ENCODE measurements around the gene ST7L. TPM values are rescaled to one million over a fixed set of nuclear protein-coding genes. Genes with fewer than 3 reads are reported as not detected.

The ST7L gene
- total and polyA plus RNA-seq, 3 donors from 2014 or later, result 59.1 to 125 (median 97.2) TPM

GRCh38 chr1:112504001-112504660, 114.8 kb downstream of the ST7L start:
- WGBS, 2 donors, result 56 to 57% methylated on average over 11 of the region's 11 CpGs
- intact Hi-C loops (cut with DNase I; ENCODE audit: low total_unique reads), result loop anchor here (5.0 kb wide), 2 partner anchors 113 to 203 kb away; partner anchors contain the start of genes CAPZA1, RHOC and ST7L
- TF ChIP-seq CTCF (IDR thresholded peaks at IDR 0.05), result no peak
- TF ChIP-seq POLR2A (IDR thresholded peaks at IDR 0.05), result no peak
- no peak overlapping the region for H3K4me3 ChIP-seq
- no peaks in the 10 kb centered on the region for H3K36me3 ChIP-seq (ENCODE audit: low read depth, missing control alignments)
- DNase-seq, result peak; percentile 65
- H3K9me3 ChIP-seq, result no peaks in the 10 kb centered on the region
- H3K27ac ChIP-seq, result peak overlapping the region in 1 of 2 donors; percentile 12
- peaks cover 51% of the 10 kb centered on the region for H3K4me1 ChIP-seq
- H3K27me3 ChIP-seq, result no peaks in the 10 kb centered on the region

GRCh38 chr1:112502826-112503225, 116.1 kb downstream of the ST7L start:
- peak; percentile 54 for DNase-seq
- peak overlapping the region in 1 of 2 donors; percentile 12 for H3K27ac ChIP-seq

GRCh38 chr1:112501810-112502641, 116.9 kb downstream of the ST7L start:
- H3K4me3 ChIP-seq, result peak overlapping the region; percentile 41 to 69
- H3K27ac ChIP-seq, result peak overlapping the region; percentile 12 to 68
- peaks cover 44% of the 10 kb centered on the region for H3K4me1 ChIP-seq
- TF ChIP-seq CTCF (IDR thresholded peaks at IDR 0.05) (peak; percentile 52 to 72 (median 71)), POLR2A (IDR thresholded peaks at IDR 0.05) (no peak)
- H3K27me3 ChIP-seq, result no peaks in the 10 kb centered on the region
- WGBS, 2 donors, result 1 to 6% methylated on average over 19 to 44 of the region's 65 CpGs
- no peaks in the 10 kb centered on the region for H3K36me3 ChIP-seq (ENCODE audit: low read depth, missing control alignments)
- intact Hi-C loops (cut with DNase I; ENCODE audit: low total_unique reads), result loop anchor here (5.0 kb wide), 2 partner anchors 115 to 205 kb away; partner anchors contain the start of genes CAPZA1, RHOC and ST7L
- H3K9me3 ChIP-seq, result no peaks in the 10 kb centered on the region
- peak; percentile 86 for DNase-seq

More at GRCh38 chr1:112502826-112503225, 116.1 kb downstream of the ST7L start:
- no peak overlapping the region for H3K4me3 ChIP-seq
- intact Hi-C loops (cut with DNase I; ENCODE audit: low total_unique reads), result loop anchor here (5.0 kb wide), 2 partner anchors 114 to 204 kb away; partner anchors contain the start of genes CAPZA1, RHOC and ST7L
- WGBS, 2 donors, result 29 to 30% methylated on average over 2 of the region's 2 CpGs
- H3K4me1 ChIP-seq, result peaks cover 48% of the 10 kb centered on the region
- TF ChIP-seq POLR2A (IDR thresholded peaks at IDR 0.05), result no peak
- TF ChIP-seq CTCF (IDR thresholded peaks at IDR 0.05), result no peak
- H3K36me3 ChIP-seq (ENCODE audit: low read depth, missing control alignments), result no peaks in the 10 kb centered on the region
- H3K27me3 ChIP-seq, result no peaks in the 10 kb centered on the region
- H3K9me3 ChIP-seq, result no peaks in the 10 kb centered on the region

DNA sequence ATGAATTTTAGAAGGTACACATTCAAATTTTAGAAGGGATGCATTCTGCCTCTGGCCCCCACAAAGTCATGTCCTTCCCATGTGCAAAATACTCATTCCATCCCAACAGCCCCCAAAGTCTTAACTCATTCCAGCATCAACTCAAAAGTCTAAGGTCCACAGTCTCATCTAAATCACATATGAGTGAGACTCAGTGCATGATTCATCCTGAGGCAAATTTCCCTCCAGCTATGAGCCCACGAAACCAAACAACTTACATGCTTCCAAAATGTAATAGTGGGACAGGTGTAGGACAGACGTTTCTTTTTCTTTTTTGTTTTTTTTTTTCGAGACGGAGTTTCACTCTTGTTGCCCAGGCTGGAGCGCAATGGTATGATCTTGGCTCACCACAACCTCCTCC, 122.7 kb downstream of the ST7L start:
- DNase-seq, result no peak
- no peaks in the 10 kb centered on the region for H3K4me1 ChIP-seq
- TF ChIP-seq POLR2A (IDR thresholded peaks at IDR 0.05) (no peak), CTCF (IDR thresholded peaks at IDR 0.05) (no peak)
- no peaks in the 10 kb centered on the region for H3K27me3 ChIP-seq
- H3K27ac ChIP-seq, result no peak overlapping the region
- H3K9me3 ChIP-seq, result no peaks in the 10 kb centered on the region
- intact Hi-C loops (cut with DNase I; ENCODE audit: low total_unique reads), result no loop called here
- WGBS, 2 donors, result 87 to 93% methylated on average over 5 of the region's 5 CpGs
- no peak overlapping the region for H3K4me3 ChIP-seq
- no peaks in the 10 kb centered on the region for H3K36me3 ChIP-seq (ENCODE audit: low read depth, missing control alignments)

Data from testis (tissue), 3 donors.